Measurements from ENCODE around the gene GALNT18.

The GALNT18 gene

GRCh38 chr11:11426226-11426952 lies 195.4 kb downstream of the GALNT18 start:
- DNase-seq, result no peak

- no peak for DNase-seq
Observed at GRCh38 chr11:11425806-11426205, 196.0 kb downstream of the GALNT18 start.

- no peak for DNase-seq
Observed at GRCh38 chr11:11424688-11425087, 197.1 kb downstream of the GALNT18 start.

GRCh38 chr11:11422411-11423128 lies 199.2 kb downstream of the GALNT18 start:
- no peak for DNase-seq

- no peak for DNase-seq
Observed at GRCh38 chr11:11421509-11421908, 200.3 kb downstream of the GALNT18 start.

- no peak for DNase-seq
Observed at GRCh38 chr11:11420899-11421285, 200.9 kb downstream of the GALNT18 start.

GRCh38 chr11:11420191-11420898 lies 201.5 kb downstream of the GALNT18 start:
- DNase-seq, result no peak

GRCh38 chr11:11419747-11420146 lies 202.1 kb downstream of the GALNT18 start:
- DNase-seq, result no peak

- no peak for DNase-seq
Observed at GRCh38 chr11:11416917-11417316, 204.9 kb downstream of the GALNT18 start.

GRCh38 chr11:11416502-11416901 lies 205.3 kb downstream of the GALNT18 start:
- no peak for DNase-seq

GRCh38 chr11:11415901-11416300 lies 205.9 kb downstream of the GALNT18 start:
- DNase-seq, result no peak

- DNase-seq, result no peak
Observed at GRCh38 chr11:11414996-11415395, 206.8 kb downstream of the GALNT18 start.

GRCh38 chr11:11413776-11414175 lies 208.0 kb downstream of the GALNT18 start:
- no peak for DNase-seq

GRCh38 chr11:11411401-11411985 lies 210.3 kb downstream of the GALNT18 start:
- DNase-seq, result no peak

GRCh38 chr11:11409901-11410300 lies 211.9 kb downstream of the GALNT18 start:
- no peak for DNase-seq

- no peak for DNase-seq
Observed at GRCh38 chr11:11409224-11409623, 212.6 kb downstream of the GALNT18 start.

- no peak for DNase-seq
Observed at GRCh38 chr11:11408436-11409221, 213.2 kb downstream of the GALNT18 start.

- no peak for DNase-seq
Observed at GRCh38 chr11:11407763-11408084, 214.1 kb downstream of the GALNT18 start.

- no peak for DNase-seq
Observed at GRCh38 chr11:11407065-11407762, 214.6 kb downstream of the GALNT18 start.

- DNase-seq, result no peak
Observed at GRCh38 chr11:11406652-11407051, 215.2 kb downstream of the GALNT18 start.

GRCh38 chr11:11403763-11404725 lies 217.8 kb downstream of the GALNT18 start:
- no peak for DNase-seq

All from stimulated activated CD8-positive, alpha-beta memory T cell treated with anti-CD3 and anti-CD28 coated beads, Interleukin-4, amount 100 ng/mL, for 48 hours (primary cell).